Uterus (tissue), 2 donors: ENCODE data around the gene MUC2.

Experiments used
- POLR2A ChIP-seq, 2 donors: fragments of 450-650 bp; IDR thresholded peaks; one replicate each; pipeline ENCODE4 v1.6.1; 2016; ENCODE audit warnings: antibody characterized with exemption in 2 of 2, mild to moderate bottlenecking in 1 of 2, moderate library complexity in 1 of 2
- TF ChIP-seq, protein P1 (sequence below), 4 experiments: fragments of 200-600 bp in 2 of 4; fragments of 450-650 bp in 2 of 4; sonication (generic) in 2 of 4; IDR thresholded peaks; one replicate each; pipeline ENCODE4 v1.5.1; 2016 to 2019; ENCODE audit warnings: antibody characterized with exemption in 4 of 4, mild to moderate bottlenecking in 2 of 4, moderate library complexity in 1 of 4

DNA sequence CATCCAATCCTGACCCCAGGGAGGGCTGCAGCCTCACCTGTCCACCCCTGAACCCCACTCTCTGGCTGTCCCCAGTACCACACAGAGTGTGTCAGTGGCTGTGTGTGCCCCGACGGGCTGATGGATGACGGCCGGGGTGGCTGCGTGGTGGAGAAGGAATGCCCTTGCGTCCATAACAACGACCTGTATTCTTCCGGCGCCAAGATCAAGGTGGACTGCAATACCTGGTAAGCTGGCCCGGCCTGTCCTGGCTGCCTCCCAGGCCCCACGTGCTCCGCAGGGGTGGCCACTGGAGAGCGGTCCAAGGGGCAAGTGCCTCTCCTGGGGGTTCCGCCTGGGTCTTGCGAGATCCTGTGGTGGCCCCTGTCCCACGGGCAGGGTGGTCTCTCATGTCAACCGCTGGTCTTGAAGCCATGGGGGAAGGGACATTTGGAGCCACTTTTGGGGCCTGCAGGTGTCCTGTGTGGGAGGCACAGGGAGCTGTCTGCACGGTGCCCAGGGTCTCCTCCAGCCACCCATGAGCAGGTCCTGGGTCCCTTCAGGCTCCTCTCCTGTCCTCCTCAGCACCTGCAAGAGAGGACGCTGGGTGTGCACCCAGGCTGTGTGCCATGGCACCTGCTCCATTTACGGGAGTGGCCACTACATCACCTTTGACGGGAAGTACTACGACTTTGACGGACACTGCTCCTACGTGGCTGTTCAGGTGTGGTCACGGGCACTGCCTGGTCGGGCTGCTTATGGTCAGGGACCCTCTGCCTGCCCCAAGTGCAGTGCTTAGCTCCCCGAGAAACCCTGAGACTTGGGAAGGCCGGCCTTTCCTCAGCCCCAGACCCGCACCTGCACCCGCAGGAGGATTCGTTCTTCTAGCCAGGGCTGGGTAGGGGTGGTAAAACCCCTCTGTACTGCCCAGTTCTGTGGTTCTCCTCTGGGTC, 11.8 kb downstream of the MUC2 start:
- TF ChIP-seq, protein P1, sequence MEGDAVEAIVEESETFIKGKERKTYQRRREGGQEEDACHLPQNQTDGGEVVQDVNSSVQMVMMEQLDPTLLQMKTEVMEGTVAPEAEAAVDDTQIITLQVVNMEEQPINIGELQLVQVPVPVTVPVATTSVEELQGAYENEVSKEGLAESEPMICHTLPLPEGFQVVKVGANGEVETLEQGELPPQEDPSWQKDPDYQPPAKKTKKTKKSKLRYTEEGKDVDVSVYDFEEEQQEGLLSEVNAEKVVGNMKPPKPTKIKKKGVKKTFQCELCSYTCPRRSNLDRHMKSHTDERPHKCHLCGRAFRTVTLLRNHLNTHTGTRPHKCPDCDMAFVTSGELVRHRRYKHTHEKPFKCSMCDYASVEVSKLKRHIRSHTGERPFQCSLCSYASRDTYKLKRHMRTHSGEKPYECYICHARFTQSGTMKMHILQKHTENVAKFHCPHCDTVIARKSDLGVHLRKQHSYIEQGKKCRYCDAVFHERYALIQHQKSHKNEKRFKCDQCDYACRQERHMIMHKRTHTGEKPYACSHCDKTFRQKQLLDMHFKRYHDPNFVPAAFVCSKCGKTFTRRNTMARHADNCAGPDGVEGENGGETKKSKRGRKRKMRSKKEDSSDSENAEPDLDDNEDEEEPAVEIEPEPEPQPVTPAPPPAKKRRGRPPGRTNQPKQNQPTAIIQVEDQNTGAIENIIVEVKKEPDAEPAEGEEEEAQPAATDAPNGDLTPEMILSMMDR (IDR thresholded peaks at IDR 0.05) = no peak
- no peak for TF ChIP-seq POLR2A (IDR thresholded peaks at IDR 0.05)
